Naive thymus-derived CD8-positive, alpha-beta T cell (primary cell): ENCODE results near the gene PLXDC1. TPM values are rescaled to one million over a fixed set of nuclear protein-coding genes. Genes with fewer than 3 reads are reported as not detected.
A peak's percentile ranks its signal among the peaks of the same experiment; 100 is the strongest.

Source experiments
- ATAC-seq, 2 donors: fragments of 150-1000 bp; cut with Tn5 transposase in 1 of 2; sonication (Bioruptor Pico), chemical (Tn5 transposase) in 1 of 2; 1 replicate in 1 of 2; 2 replicates in 1 of 2; pipeline ENCODE4 v1.10.0; 2021; ENCODE audit warnings: mild to moderate bottlenecking in 2 of 2, moderate library complexity in 2 of 2
- POLR2A ChIA-PET: fragments of 350-600 bp; sonication (Branson Sonifier 250); formaldehyde crosslinking; loops from one replicate; lab custom pipeline; 2021; ENCODE audit warnings: antibody characterized with exemption; lab: Charles Lee
- DNase-seq, 10 donors: peaks; one replicate each; pipeline versions ENCODE4 v3.0.0 to v3.0.0-alpha.2; 2020 to 2022
- H3K27ac Mint-ChIP-seq, 10 donors: one replicate each; pipeline ENCODE4 v1.8.0; 2020 to 2022; ENCODE audit warnings: mild to moderate bottlenecking in 10 of 10, mixed read lengths in 10 of 10, moderate library complexity in 4 of 10, inconsistent platforms in 1 of 10
- H3K27me3 Mint-ChIP-seq, 5 donors: one replicate each; pipeline ENCODE4 v1.8.0; 2021 to 2022; ENCODE audit warnings: mixed read lengths in 5 of 5
- H3K36me3 Mint-ChIP-seq, 3 donors: one replicate each; pipeline ENCODE4 v1.8.0; 2020 to 2022; ENCODE audit warnings: mixed read lengths in 3 of 3, mild to moderate bottlenecking in 2 of 3, inconsistent platforms in 1 of 3
- H3K4me1 Mint-ChIP-seq, 4 donors: one replicate each; pipeline ENCODE4 v1.8.0; 2021 to 2022; ENCODE audit warnings: mixed read lengths in 4 of 4
- H3K4me3 Mint-ChIP-seq, 10 donors: one replicate each; pipeline ENCODE4 v1.8.0; 2020 to 2022; ENCODE audit warnings: mild to moderate bottlenecking in 10 of 10, mixed read lengths in 10 of 10, moderate library complexity in 6 of 10, inconsistent platforms in 1 of 10
- H3K9me3 Mint-ChIP-seq, 9 donors: one replicate each; pipeline ENCODE4 v1.8.0; 2020 to 2022; ENCODE audit warnings: mixed read lengths in 9 of 9, mild to moderate bottlenecking in 3 of 9, inconsistent platforms in 1 of 9, moderate library complexity in 1 of 9
- polyA plus RNA-seq, 3 donors: library from polyadenylated mRNA; unstranded; fragments of 300-500 nt; fragmentation: Illumina TruSeq; gene quantifications; one replicate each; pipeline ENCODE4 v1.2.3, GENCODE V29; 2021
- total RNA-seq, 8 experiments: library from RNA in 2 of 8; stranded (reverse) in 2 of 8; gene quantifications; one replicate each; pipeline ENCODE4 v1.2.3 and lab custom pipeline; 2021 to 2026

Gene PLXDC1
- total and polyA plus RNA-seq, 5 experiments from 2014 or later: 14.0 to 37.3 (median 23.6) TPM

- Mint-ChIP-seq H3K9me3 (peaks cover 0 to 10% (median 0%) of the 10 kb centered on the region in 9 donors), H3K4me1 (peaks cover 46 to 62% (median 53%) of the 10 kb centered on the region in 4 donors), H3K27me3 (peaks cover 0 to 15% (median 0%) of the 10 kb centered on the region in 5 donors), H3K36me3 (peaks cover 4 to 8% (median 7%) of the 10 kb centered on the region in 3 donors), H3K4me3 (peak overlapping the region; percentile 97 to 100 (median 99)), H3K27ac (peak overlapping the region; percentile 91 to 100 (median 96))
- ATAC-seq (peak; percentile 19 to 26), DNase-seq (peak in 8 of 10 donors; percentile 22 to 74 (median 40))
- POLR2A ChIA-PET: interaction anchor here (0.6 to 5.6 kb wide), 30 partner anchors 10 to 451 kb away, joined by 3 to 94 read pairs (median 5); partner anchors contain the start of genes ARL5C, LASP1, LASP1NB and MLLT6
Measured at GRCh38 chr17:39151943-39152818, 744 bp upstream of the PLXDC1 start.

DNA sequence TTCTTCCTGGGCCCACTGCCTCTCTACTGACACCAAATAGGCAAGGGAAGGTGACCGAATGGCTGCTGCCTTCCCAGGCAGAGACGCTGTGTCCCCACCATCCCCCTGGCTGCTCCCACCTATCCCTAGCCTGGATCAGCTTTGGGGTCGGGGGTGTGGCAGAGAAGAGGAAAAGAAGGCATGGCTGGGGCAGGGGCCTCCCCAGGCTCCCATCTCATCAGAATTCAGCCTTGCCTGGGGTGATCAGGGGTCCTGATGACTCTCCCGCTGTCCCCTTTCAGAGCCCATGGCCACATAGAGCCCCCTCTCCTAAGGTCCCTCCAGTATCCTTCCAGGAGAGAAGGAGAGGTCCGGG is 665 bp downstream of the PLXDC1 start:
- peak overlapping the region; percentile 38 to 92 (median 80) for H3K27ac Mint-ChIP-seq
- DNase-seq (no peak), ATAC-seq (no peak)
- peaks cover 47 to 64% (median 55%) of the 10 kb centered on the region in 4 donors for H3K4me1 Mint-ChIP-seq
- peaks cover 0 to 15% (median 0%) of the 10 kb centered on the region in 5 donors for H3K27me3 Mint-ChIP-seq
- H3K4me3 Mint-ChIP-seq: peak overlapping the region; percentile 75 to 100 (median 86)
- H3K36me3 Mint-ChIP-seq: peaks cover 4 to 8% (median 7%) of the 10 kb centered on the region in 3 donors
- H3K9me3 Mint-ChIP-seq: peaks cover 0 to 10% (median 0%) of the 10 kb centered on the region in 9 donors
- POLR2A ChIA-PET: interaction anchor here (0.9 to 5.6 kb wide), 11 partner anchors 49 to 449 kb away, joined by 3 to 94 read pairs (median 7); partner anchors contain the start of genes LASP1, LASP1NB and RPL19

- peak overlapping the region; percentile 11 to 91 (median 82) for H3K27ac Mint-ChIP-seq
- H3K9me3 Mint-ChIP-seq: peaks cover 0 to 10% (median 0%) of the 10 kb centered on the region in 9 donors
- H3K27me3 Mint-ChIP-seq: peaks cover 0 to 15% (median 0%) of the 10 kb centered on the region in 5 donors
Measured at GRCh38 chr17:39150104-39150634, 1.3 kb downstream of the PLXDC1 start.

GRCh38 chr17:39147221-39148185 is 3.9 kb downstream of the PLXDC1 start:
- Mint-ChIP-seq H3K36me3 (peaks cover 0 to 3% (median 0%) of the 10 kb centered on the region in 3 donors), H3K4me1 (peaks cover 34 to 60% (median 49%) of the 10 kb centered on the region in 4 donors), H3K9me3 (no peaks in the 10 kb centered on the region), H3K27ac (peak overlapping the region in 6 of 10 donors; percentile 16 to 66 (median 46)), H3K4me3 (peak overlapping the region in 4 of 10 donors; percentile 22 to 54 (median 35)), H3K27me3 (peaks cover 0 to 8% (median 0%) of the 10 kb centered on the region in 5 donors)
- no peak for ATAC-seq
- no peak for DNase-seq
- POLR2A ChIA-PET: interaction anchor here (0.6 kb wide), 1 partner anchor 68 kb away, joined by 3 read pairs; no protein-coding TSS in a partner anchor

More at GRCh38 chr17:39150104-39150634, 1.3 kb downstream of the PLXDC1 start:
- H3K4me1 Mint-ChIP-seq: peaks cover 51 to 70% (median 58%) of the 10 kb centered on the region in 4 donors
- peak overlapping the region; percentile 75 to 100 (median 86) for H3K4me3 Mint-ChIP-seq
- no peak for ATAC-seq
- H3K36me3 Mint-ChIP-seq: peaks cover 4 to 8% (median 7%) of the 10 kb centered on the region in 3 donors
- POLR2A ChIA-PET: interaction anchor here (0.9 to 5.6 kb wide), 5 partner anchors 50 to 133 kb away, joined by 3 to 94 read pairs (median 39); no protein-coding TSS in a partner anchor
- peak in 2 of 10 donors; percentile 25 to 26 for DNase-seq

GRCh38 chr17:39146273-39146672 is 5.2 kb downstream of the PLXDC1 start:
- H3K27me3 Mint-ChIP-seq: peaks cover 0 to 8% (median 0%) of the 10 kb centered on the region in 5 donors
- no peak overlapping the region for H3K27ac Mint-ChIP-seq
- ATAC-seq (no peak), DNase-seq (no peak)
- POLR2A ChIA-PET: interaction anchor here (1.8 kb wide), 1 partner anchor 54 kb away, joined by 8 read pairs; no protein-coding TSS in a partner anchor
- H3K4me3 Mint-ChIP-seq: no peak overlapping the region
- no peaks in the 10 kb centered on the region for H3K9me3 Mint-ChIP-seq
- H3K4me1 Mint-ChIP-seq: peaks cover 27 to 55% (median 42%) of the 10 kb centered on the region in 4 donors
- peaks cover 0 to 10% (median 0%) of the 10 kb centered on the region in 3 donors for H3K36me3 Mint-ChIP-seq

GRCh38 chr17:39145143-39145542 is 6.3 kb downstream of the PLXDC1 start:
- DNase-seq (no peak), ATAC-seq (no peak)
- POLR2A ChIA-PET: interaction anchor here (0.8 to 1.9 kb wide), 6 partner anchors 9 to 88 kb away, joined by 3 to 11 read pairs (median 4); no protein-coding TSS in a partner anchor
- H3K9me3 Mint-ChIP-seq: no peaks in the 10 kb centered on the region
- peaks cover 18 to 46% (median 37%) of the 10 kb centered on the region in 4 donors for H3K4me1 Mint-ChIP-seq
- H3K27me3 Mint-ChIP-seq: peaks cover 0 to 5% (median 0%) of the 10 kb centered on the region in 5 donors
- peaks cover 0 to 11% (median 0%) of the 10 kb centered on the region in 3 donors for H3K36me3 Mint-ChIP-seq
- H3K4me3 Mint-ChIP-seq: no peak overlapping the region
- peak overlapping the region in 1 of 10 donors; percentile 20 for H3K27ac Mint-ChIP-seq

- Mint-ChIP-seq H3K4me3 (no peak overlapping the region), H3K9me3 (no peaks in the 10 kb centered on the region), H3K4me1 (peaks cover 11 to 39% (median 30%) of the 10 kb centered on the region in 4 donors), H3K27me3 (no peaks in the 10 kb centered on the region), H3K27ac (peak overlapping the region in 6 of 10 donors; percentile 1 to 84 (median 41)), H3K36me3 (peaks cover 0 to 11% (median 0%) of the 10 kb centered on the region in 3 donors)
- no peak for ATAC-seq
- DNase-seq: no peak
- POLR2A ChIA-PET: interaction anchor here (0.8 to 1.9 kb wide), 4 partner anchors 9 to 88 kb away, joined by 3 to 11 read pairs (median 4); no protein-coding TSS in a partner anchor
Measured at GRCh38 chr17:39144416-39144840, 7.0 kb downstream of the PLXDC1 start.

GRCh38 chr17:39143552-39144093 is 7.8 kb downstream of the PLXDC1 start:
- Mint-ChIP-seq H3K36me3 (peaks cover 0 to 11% (median 4%) of the 10 kb centered on the region in 3 donors), H3K27ac (peak overlapping the region in 1 of 10 donors; percentile 80), H3K4me1 (peaks cover 8 to 36% (median 25%) of the 10 kb centered on the region in 4 donors), H3K4me3 (no peak overlapping the region), H3K9me3 (no peaks in the 10 kb centered on the region), H3K27me3 (no peaks in the 10 kb centered on the region)
- ATAC-seq (no peak), DNase-seq (no peak)
- POLR2A ChIA-PET: interaction anchor here (1.8 to 1.9 kb wide), 3 partner anchors 10 to 87 kb away, joined by 4 to 11 read pairs (median 5); no protein-coding TSS in a partner anchor

DNA sequence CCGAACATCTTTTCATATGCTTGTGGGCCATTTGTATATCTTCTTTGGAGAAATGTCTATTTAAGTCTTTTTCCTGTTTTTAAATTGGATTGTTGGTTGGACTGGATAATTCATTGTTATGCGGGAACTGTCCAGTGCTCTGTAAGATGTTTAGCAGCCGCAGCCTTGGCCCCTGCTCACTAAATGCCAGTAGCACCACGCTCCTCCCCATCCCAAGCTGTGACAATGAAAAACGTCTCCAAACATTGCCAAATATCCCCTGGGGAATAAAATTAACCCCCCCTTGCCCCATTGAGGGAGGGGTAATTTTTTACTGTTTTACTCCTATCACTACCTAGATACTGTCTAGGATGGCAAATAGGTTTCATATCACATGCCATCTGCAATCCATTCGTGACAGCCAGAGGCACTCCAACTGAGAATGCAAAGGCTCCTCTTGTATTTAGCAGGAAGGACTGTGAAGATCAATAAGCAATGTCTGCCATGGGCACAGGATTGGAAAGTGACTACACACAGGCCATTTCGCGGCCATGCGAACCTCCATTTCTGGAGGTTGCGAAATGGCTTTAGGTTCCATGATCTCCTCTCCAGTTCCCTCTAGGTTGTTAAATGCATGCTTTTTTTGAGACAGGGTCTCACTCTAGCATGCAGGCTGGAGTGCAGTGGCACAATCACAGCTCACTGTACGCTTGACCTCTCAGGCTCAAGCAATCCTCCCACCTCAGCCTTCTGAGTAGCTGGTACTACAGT is 9.3 kb downstream of the PLXDC1 start:
- Mint-ChIP-seq H3K36me3 (peaks cover 0 to 14% (median 7%) of the 10 kb centered on the region in 3 donors), H3K9me3 (no peaks in the 10 kb centered on the region)

DNA sequence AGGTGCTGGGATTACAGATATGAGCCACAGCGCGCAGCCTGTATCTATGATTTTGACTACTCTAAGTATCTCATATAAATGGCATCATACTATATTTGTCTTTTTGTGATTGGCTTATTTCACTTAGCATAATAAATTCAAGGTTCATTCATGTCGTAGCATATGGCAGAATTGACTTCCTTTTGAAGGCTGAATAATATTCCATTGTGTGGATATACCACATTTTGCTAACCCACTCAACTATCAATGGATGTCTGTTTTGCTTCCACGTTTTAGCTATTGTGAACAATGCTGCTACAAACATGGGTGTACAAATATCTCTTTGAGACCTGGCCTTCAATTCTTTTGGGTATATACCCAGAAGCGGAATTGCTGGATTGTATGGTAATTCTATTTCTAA is 10.1 kb downstream of the PLXDC1 start:
- POLR2A ChIA-PET: no interaction called here
- DNase-seq: no peak
- ATAC-seq: no peak
- peak overlapping the region in 1 of 10 donors; percentile 45 for H3K27ac Mint-ChIP-seq
- peaks cover 3 to 31% (median 16%) of the 10 kb centered on the region in 4 donors for H3K4me1 Mint-ChIP-seq
- H3K4me3 Mint-ChIP-seq: no peak overlapping the region
- H3K9me3 Mint-ChIP-seq: peaks cover 0 to 2% (median 0%) of the 10 kb centered on the region in 9 donors
- H3K27me3 Mint-ChIP-seq: no peaks in the 10 kb centered on the region
- H3K36me3 Mint-ChIP-seq: peaks cover 0 to 14% (median 14%) of the 10 kb centered on the region in 3 donors

More for the DNA sequence above, 9.3 kb downstream of the PLXDC1 start:
- peaks cover 3 to 32% (median 16%) of the 10 kb centered on the region in 4 donors for H3K4me1 Mint-ChIP-seq
- H3K27me3 Mint-ChIP-seq: no peaks in the 10 kb centered on the region
- POLR2A ChIA-PET: no interaction called here
- H3K27ac Mint-ChIP-seq: peak overlapping the region in 2 of 10 donors; percentile 46 to 58
- no peak for DNase-seq
- no peak overlapping the region for H3K4me3 Mint-ChIP-seq
- no peak for ATAC-seq
